GM19240 (cell line): ENCODE data around the gene RORC.
"Not testable (repeated sequence)": the region's sequence is repeated elsewhere in the genome, so short reads cannot be mapped to it uniquely, and the experiment has no call there.

Experiments used
- DNase-seq: peaks from one replicate; pipeline ENCODE4 v3.0.0; 2011; ENCODE audit warnings: low spot score; ENCODE audit not compliant: insufficient read length

The RORC gene

GRCh38 chr1:151775894-151776664 is 55.5 kb downstream of the RORC start:
- DNase-seq: no peak

- no peak for DNase-seq
Measured at GRCh38 chr1:151774256-151774922, 57.2 kb downstream of the RORC start.

- no peak for DNase-seq
Measured at GRCh38 chr1:151773702-151774101, 57.9 kb downstream of the RORC start.

- DNase-seq: not testable (repeated sequence)
Measured at GRCh38 chr1:151769270-151769669, 62.3 kb downstream of the RORC start.

GRCh38 chr1:151768351-151769066 is 63.1 kb downstream of the RORC start:
- not testable (repeated sequence) for DNase-seq

- DNase-seq: no peak
Measured at GRCh38 chr1:151763990-151764389, 67.6 kb downstream of the RORC start.

GRCh38 chr1:151762941-151763921 is 68.4 kb downstream of the RORC start, which contains the start of gene MRPL9:
Gene MRPL9, minus strand, starts transcription at chr1:151763496. Its CDS starts 17 bp downstream, at chr1:151763479.
- peak; percentile 94 for DNase-seq

- no peak for DNase-seq
Measured at GRCh38 chr1:151760597-151761385, 70.8 kb downstream of the RORC start.

GRCh38 chr1:151759241-151759640 is 72.4 kb downstream of the RORC start:
- no peak for DNase-seq

- DNase-seq: no peak
Measured at GRCh38 chr1:151756291-151756690, 75.3 kb downstream of the RORC start.
